ENCODE data around the gene SLC35C1.

Gene SLC35C1

GRCh38 chr11:45846974-45847910 lies 42.3 kb downstream of the SLC35C1 start, which contains the start of gene CRY2:
TSS of gene CRY2 (plus strand) at chr11:45847475. CDS start at chr11:45847491, 16 bp downstream.
- peak; percentile 98 for DNase-seq (ENCODE audit: low read depth)

GRCh38 chr11:45847911-45848316 lies 43.0 kb downstream of the SLC35C1 start:
- no peak for DNase-seq (ENCODE audit: low read depth)

- no peak for DNase-seq (ENCODE audit: low read depth)
These were observed 43.7 kb downstream of the SLC35C1 start for GRCh38 chr11:45848654-45849081.

GRCh38 chr11:45850446-45850845 lies 45.5 kb downstream of the SLC35C1 start:
- no peak for DNase-seq (ENCODE audit: low read depth)

- DNase-seq (ENCODE audit: low read depth), result no peak
These were observed 46.3 kb downstream of the SLC35C1 start for GRCh38 chr11:45851228-45851627.

- DNase-seq (ENCODE audit: low read depth), result no peak
These were observed 47.2 kb downstream of the SLC35C1 start for GRCh38 chr11:45852018-45852711.

- DNase-seq (ENCODE audit: low read depth), result no peak
These were observed 47.8 kb downstream of the SLC35C1 start for GRCh38 chr11:45852712-45853101.

GRCh38 chr11:45853332-45854219 lies 48.6 kb downstream of the SLC35C1 start:
- no peak for DNase-seq (ENCODE audit: low read depth)

- no peak for DNase-seq (ENCODE audit: low read depth)
These were observed 50.4 kb downstream of the SLC35C1 start for GRCh38 chr11:45855308-45855707.

GRCh38 chr11:45856044-45856468 lies 51.1 kb downstream of the SLC35C1 start:
- DNase-seq (ENCODE audit: low read depth), result no peak

GRCh38 chr11:45857961-45858474 lies 53.1 kb downstream of the SLC35C1 start:
- no peak for DNase-seq (ENCODE audit: low read depth)

GRCh38 chr11:45858751-45859398 lies 53.9 kb downstream of the SLC35C1 start:
- DNase-seq (ENCODE audit: low read depth), result no peak

GRCh38 chr11:45859661-45860140 lies 54.8 kb downstream of the SLC35C1 start:
- no peak for DNase-seq (ENCODE audit: low read depth)

GRCh38 chr11:45860348-45860747 lies 55.4 kb downstream of the SLC35C1 start:
- no peak for DNase-seq (ENCODE audit: low read depth)

GRCh38 chr11:45860764-45861510 lies 56.0 kb downstream of the SLC35C1 start:
- no peak for DNase-seq (ENCODE audit: low read depth)
